ENCODE measurements around the gene SCGB2B2.

- TF ChIP-seq FOXS1 (CRISPR knock-in tag; IDR thresholded peaks at IDR 0.05) (no peak), RFX5 (IDR thresholded peaks at IDR 0.05) (no peak), JUNB (IDR thresholded peaks at IDR 0.05) (no peak), POLR2A (IDR thresholded peaks at IDR 0.05; ENCODE audit: low read length) (no peak), CTCF (IDR thresholded peaks at IDR 0.05) (no peak), KDM1A (IDR thresholded peaks at IDR 0.05; ENCODE audit: low read depth) (no peak), SMC3 (IDR thresholded peaks at IDR 0.05) (no peak), EP300 (IDR thresholded peaks at IDR 0.05) (no peak), PHF8 (IDR thresholded peaks at IDR 0.05; ENCODE audit: borderline replicate concordance, low read depth) (no peak), CEBPB (IDR thresholded peaks at IDR 0.05) (no peak), ELK1 (IDR thresholded peaks at IDR 0.05; ENCODE audit: low read depth, low read length) (no peak), CBX2 (IDR thresholded peaks at IDR 0.05; ENCODE audit: borderline replicate concordance, low read depth) (no peak)
Observed at GRCh38 chr19:34642241-34642640, 34.7 kb downstream of the SCGB2B2 start.
